HG02973 (cell line): ENCODE data around the gene PTPN13.

Source experiments
- ATAC-seq: cut with Tn5 transposase; IDR thresholded peaks from one replicate; pipeline ENCODE4 v1.9.1; 2021; ENCODE audit warnings: moderate library complexity; ENCODE audit not compliant: unreplicated experiment

PTPN13 gene

GRCh38 chr4:86848732-86849619 lies 254.9 kb downstream of the PTPN13 start, which contains the start of gene SLC10A6:
Gene SLC10A6 (minus strand): TSS chr4:86849384. CDS start chr4:86849115, 269 bp downstream.
- no peak for ATAC-seq

- no peak for ATAC-seq
Observed at GRCh38 chr4:86853209-86853608, 259.1 kb downstream of the PTPN13 start.

- ATAC-seq, result no peak
Observed at GRCh38 chr4:86855572-86855971, 261.5 kb downstream of the PTPN13 start.

GRCh38 chr4:86856896-86857295 lies 262.8 kb downstream of the PTPN13 start:
- no peak for ATAC-seq

GRCh38 chr4:86857341-86858052 lies 263.4 kb downstream of the PTPN13 start:
- ATAC-seq, result no peak
